ENCODE data around the gene TNK2.
"Not testable (repeated sequence)": the region's sequence is repeated elsewhere in the genome, so short reads cannot be mapped to it uniquely, and the experiment has no call there.

Gene TNK2

GRCh38 chr3:195885036-195885891 is 23.1 kb downstream of the TNK2 start:
- DNase-seq (ENCODE audit: low read depth) = no peak

GRCh38 chr3:195884691-195885035 is 23.7 kb downstream of the TNK2 start:
- no peak for DNase-seq (ENCODE audit: low read depth)

GRCh38 chr3:195883801-195884200 is 24.6 kb downstream of the TNK2 start:
- no peak for DNase-seq (ENCODE audit: low read depth)

- DNase-seq (ENCODE audit: low read depth) = no peak
Measured at GRCh38 chr3:195883160-195883559, 25.2 kb downstream of the TNK2 start.

GRCh38 chr3:195882002-195882441 is 26.3 kb downstream of the TNK2 start:
- DNase-seq (ENCODE audit: low read depth) = no peak

GRCh38 chr3:195881276-195881988 is 26.9 kb downstream of the TNK2 start:
- no peak for DNase-seq (ENCODE audit: low read depth)

- no peak for DNase-seq (ENCODE audit: low read depth)
Measured at GRCh38 chr3:195880037-195880431, 28.3 kb downstream of the TNK2 start.

- DNase-seq (ENCODE audit: low read depth) = no peak
Measured at GRCh38 chr3:195879416-195880036, 28.8 kb downstream of the TNK2 start.

- DNase-seq (ENCODE audit: low read depth) = no peak
Measured at GRCh38 chr3:195878424-195879274, 29.7 kb downstream of the TNK2 start.

- no peak for DNase-seq (ENCODE audit: low read depth)
Measured at GRCh38 chr3:195877767-195878423, 30.5 kb downstream of the TNK2 start.

- DNase-seq (ENCODE audit: low read depth) = no peak
Measured at GRCh38 chr3:195877136-195877715, 31.1 kb downstream of the TNK2 start.

- DNase-seq (ENCODE audit: low read depth) = no peak
Measured at GRCh38 chr3:195876297-195877064, 31.9 kb downstream of the TNK2 start.

GRCh38 chr3:195875482-195876236 is 32.7 kb downstream of the TNK2 start:
- no peak for DNase-seq (ENCODE audit: low read depth)

GRCh38 chr3:195873971-195874370 is 34.4 kb downstream of the TNK2 start:
- DNase-seq (ENCODE audit: low read depth) = no peak

GRCh38 chr3:195873281-195873887 is 35.0 kb downstream of the TNK2 start:
- no peak for DNase-seq (ENCODE audit: low read depth)

GRCh38 chr3:195872800-195873199 is 35.6 kb downstream of the TNK2 start:
- DNase-seq (ENCODE audit: low read depth) = no peak

GRCh38 chr3:195872097-195872496 is 36.3 kb downstream of the TNK2 start:
- DNase-seq (ENCODE audit: low read depth) = no peak

- DNase-seq (ENCODE audit: low read depth) = not testable (repeated sequence)
Measured at GRCh38 chr3:195871686-195872085, 36.7 kb downstream of the TNK2 start.

GRCh38 chr3:195870937-195871336 is 37.4 kb downstream of the TNK2 start:
- DNase-seq (ENCODE audit: low read depth) = no peak

Data from T-helper 22 cell (primary cell).